ENCODE data around the gene CDH18. TPM values are rescaled to one million over a fixed set of nuclear protein-coding genes. Genes with fewer than 3 reads are reported as not detected.

Gene CDH18
- total and polyA plus RNA-seq, 2 donors (not counting 3 experiments of a cell fraction or from before 2014, with no cell fraction given) = 0.06 TPM; not detected in 1

- no peak overlapping the region for H3K4me3 ChIP-seq (replicated peaks in 1 of 3; ENCODE audit: insufficient read depth in 1 of 3, low read depth in 1 of 3, low read length in 3 of 3)
- H3K27me3 ChIP-seq (ENCODE audit: control insufficient read depth in 2 of 2, insufficient read depth in 2 of 2, low read length in 2 of 2) = no peaks in the 10 kb centered on the region
- no peak for TF ChIP-seq JUN (IDR thresholded peaks at IDR 0.05; ENCODE audit: borderline replicate concordance, insufficient read depth, insufficient read length, low read depth)
- TF ChIP-seq POLR2AphosphoS5 (IDR thresholded peaks at IDR 0.05; ENCODE audit: insufficient read depth, low read depth, low read length) = no peak
- no peak for TF ChIP-seq FOS (IDR thresholded peaks at IDR 0.05; ENCODE audit: borderline replicate concordance, insufficient read depth, low read length)
- no peak for TF ChIP-seq MYC (IDR thresholded peaks at IDR 0.05; ENCODE audit: low read depth, low read length)
- TF ChIP-seq GATA2 (IDR thresholded peaks at IDR 0.05; ENCODE audit: insufficient read depth, insufficient read length, low read depth, low read length) = no peak
- no peak for TF ChIP-seq POLR2A (IDR thresholded peaks at IDR 0.05; ENCODE audit: low read depth, low read length)
- TF ChIP-seq, protein P1, sequence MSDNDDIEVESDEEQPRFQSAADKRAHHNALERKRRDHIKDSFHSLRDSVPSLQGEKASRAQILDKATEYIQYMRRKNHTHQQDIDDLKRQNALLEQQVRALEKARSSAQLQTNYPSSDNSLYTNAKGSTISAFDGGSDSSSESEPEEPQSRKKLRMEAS (IDR thresholded peaks at IDR 0.05; ENCODE audit: insufficient read depth, insufficient read length) = no peak
- no peak for TF ChIP-seq EZH2 (IDR thresholded peaks at IDR 0.05; ENCODE audit: borderline replicate concordance, low read depth, low read length, severe bottlenecking)
- TF ChIP-seq, protein P2, sequence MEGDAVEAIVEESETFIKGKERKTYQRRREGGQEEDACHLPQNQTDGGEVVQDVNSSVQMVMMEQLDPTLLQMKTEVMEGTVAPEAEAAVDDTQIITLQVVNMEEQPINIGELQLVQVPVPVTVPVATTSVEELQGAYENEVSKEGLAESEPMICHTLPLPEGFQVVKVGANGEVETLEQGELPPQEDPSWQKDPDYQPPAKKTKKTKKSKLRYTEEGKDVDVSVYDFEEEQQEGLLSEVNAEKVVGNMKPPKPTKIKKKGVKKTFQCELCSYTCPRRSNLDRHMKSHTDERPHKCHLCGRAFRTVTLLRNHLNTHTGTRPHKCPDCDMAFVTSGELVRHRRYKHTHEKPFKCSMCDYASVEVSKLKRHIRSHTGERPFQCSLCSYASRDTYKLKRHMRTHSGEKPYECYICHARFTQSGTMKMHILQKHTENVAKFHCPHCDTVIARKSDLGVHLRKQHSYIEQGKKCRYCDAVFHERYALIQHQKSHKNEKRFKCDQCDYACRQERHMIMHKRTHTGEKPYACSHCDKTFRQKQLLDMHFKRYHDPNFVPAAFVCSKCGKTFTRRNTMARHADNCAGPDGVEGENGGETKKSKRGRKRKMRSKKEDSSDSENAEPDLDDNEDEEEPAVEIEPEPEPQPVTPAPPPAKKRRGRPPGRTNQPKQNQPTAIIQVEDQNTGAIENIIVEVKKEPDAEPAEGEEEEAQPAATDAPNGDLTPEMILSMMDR (IDR thresholded peaks at IDR 0.05; ENCODE audit: extremely low read depth in 1 of 2, insufficient read depth in 1 of 2, low read depth in 1 of 2, low read length in 2 of 2) = no peak
- no TSS peak for BruUV-seq (replicated peaks)
- POLR2A ChIA-PET = no interaction called here
- FAIRE-seq (no peak), DNase-seq (ENCODE audit: low read depth, low spot score) (no peak)
- H3K36me3 ChIP-seq (ENCODE audit: control insufficient read depth in 2 of 2, extremely low read depth in 1 of 2, insufficient read depth in 2 of 2, low read length in 2 of 2) = no peaks in the 10 kb centered on the region
- H3K4me1 ChIP-seq (ENCODE audit: control insufficient read depth, extremely low read depth, insufficient read depth, low read length) = no peaks in the 10 kb centered on the region
- CTCF ChIA-PET = no interaction called here
- H4K20me1 ChIP-seq (replicated peaks; ENCODE audit: control insufficient read depth, extremely low read depth, insufficient read depth, low read length) = no peaks in the 10 kb centered on the region
- H3K27ac ChIP-seq (ENCODE audit: insufficient read depth, low read depth, low read length) = no peak overlapping the region
- intact Hi-C loops (cut with micrococcal nuclease) (no loop called here), dilution Hi-C loops (cut with MboI; ENCODE audit: extremely low pct_ligation_motif_present, low sequenced_read_pairs) (no loop called here)
- no peaks in the 10 kb centered on the region for H3K9me1 ChIP-seq (replicated peaks; ENCODE audit: control insufficient read depth, extremely low read depth, insufficient read depth, low read length)
- H3K79me2 ChIP-seq (ENCODE audit: control insufficient read depth, insufficient read depth, low read length) = no peaks in the 10 kb centered on the region
- no peak overlapping the region for H3K4me2 ChIP-seq (ENCODE audit: insufficient read depth, low read length)
- H3K9me3 ChIP-seq (replicated peaks; ENCODE audit: control insufficient read depth, insufficient read depth, low read length) = no peaks in the 10 kb centered on the region
- no peak overlapping the region for H3K9ac ChIP-seq (replicated peaks; ENCODE audit: extremely low read depth, insufficient read depth, low read length)
- H2AFZ ChIP-seq (ENCODE audit: low read depth, low read length) = no peak overlapping the region
Observed at GRCh38 chr5:19855031-19855430, 133.0 kb downstream of the CDH18 start.

All from endothelial cell of umbilical vein (primary cell).